GM19238 (cell line): ENCODE data around the gene VPREB1.
"Not testable (repeated sequence)": the region's sequence is repeated elsewhere in the genome, so short reads cannot be mapped to it uniquely, and the experiment has no call there.

Experiments
- DNase-seq: peaks from one replicate; pipeline ENCODE4 v3.0.0; 2011; ENCODE audit warnings: low spot score; ENCODE audit not compliant: insufficient read length

The VPREB1 gene, protein sequence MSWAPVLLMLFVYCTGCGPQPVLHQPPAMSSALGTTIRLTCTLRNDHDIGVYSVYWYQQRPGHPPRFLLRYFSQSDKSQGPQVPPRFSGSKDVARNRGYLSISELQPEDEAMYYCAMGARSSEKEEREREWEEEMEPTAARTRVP

GRCh38 chr22:22244316-22245250 is at the start of gene VPREB1:
VPREB1 (plus strand) TSS chr22:22244786; CDS start chr22:22244814, 28 bp downstream.
- no peak for DNase-seq

- no peak for DNase-seq
Measured at GRCh38 chr22:22194931-22195264, 49.7 kb upstream of the VPREB1 start.

- peak; percentile 73 for DNase-seq
Measured at GRCh38 chr22:22195265-22196017, 49.1 kb upstream of the VPREB1 start.

DNA sequence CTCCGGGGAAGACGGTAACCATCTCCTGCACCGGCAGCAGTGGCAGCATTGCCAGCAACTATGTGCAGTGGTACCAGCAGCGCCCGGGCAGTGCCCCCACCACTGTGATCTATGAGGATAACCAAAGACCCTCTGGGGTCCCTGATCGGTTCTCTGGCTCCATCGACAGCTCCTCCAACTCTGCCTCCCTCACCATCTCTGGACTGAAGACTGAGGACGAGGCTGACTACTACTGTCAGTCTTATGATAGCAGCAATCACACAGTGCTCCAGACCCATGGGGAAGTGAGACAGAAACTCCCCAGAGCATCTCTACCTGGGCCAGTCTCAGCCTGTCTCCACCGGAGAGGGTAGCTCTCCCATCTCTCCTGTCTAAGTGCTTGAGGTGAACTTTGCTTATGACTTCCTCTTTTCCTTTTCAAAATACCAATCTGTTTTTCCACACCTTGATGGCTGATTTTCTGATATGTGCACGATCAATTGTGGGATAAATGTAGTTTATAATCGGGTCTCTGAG is 48.5 kb upstream of the VPREB1 start:
- DNase-seq: peak; percentile 58

DNA sequence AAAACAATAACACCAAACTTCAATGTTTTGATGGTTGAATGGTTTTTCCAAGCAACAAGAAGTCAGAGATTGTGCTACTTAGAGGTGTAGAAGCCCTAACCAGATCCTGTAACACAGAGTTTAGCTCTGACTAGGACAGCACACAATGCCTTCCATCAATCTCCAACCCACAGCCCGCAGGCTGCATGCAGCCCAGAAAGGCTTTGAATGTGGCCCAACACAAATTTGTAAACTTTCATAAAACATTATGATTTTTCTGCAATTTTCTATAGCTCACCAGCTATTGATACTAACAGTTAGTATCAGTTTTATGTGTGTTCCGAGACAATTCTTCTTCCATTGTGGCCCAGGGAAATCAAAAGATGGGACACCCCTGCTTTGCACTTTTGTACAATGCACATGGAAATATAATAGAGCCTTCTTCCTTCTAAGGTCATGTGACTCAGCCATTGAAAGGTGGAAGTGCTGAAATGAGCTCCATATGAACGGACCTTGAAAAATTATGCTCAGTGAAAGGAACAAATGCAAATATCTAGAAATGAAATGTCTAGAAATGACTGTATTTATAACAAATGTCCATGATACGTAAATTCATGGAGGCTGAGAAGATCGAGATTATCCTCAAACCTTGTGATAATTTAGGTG is 47.6 kb upstream of the VPREB1 start:
- DNase-seq: no peak

DNA sequence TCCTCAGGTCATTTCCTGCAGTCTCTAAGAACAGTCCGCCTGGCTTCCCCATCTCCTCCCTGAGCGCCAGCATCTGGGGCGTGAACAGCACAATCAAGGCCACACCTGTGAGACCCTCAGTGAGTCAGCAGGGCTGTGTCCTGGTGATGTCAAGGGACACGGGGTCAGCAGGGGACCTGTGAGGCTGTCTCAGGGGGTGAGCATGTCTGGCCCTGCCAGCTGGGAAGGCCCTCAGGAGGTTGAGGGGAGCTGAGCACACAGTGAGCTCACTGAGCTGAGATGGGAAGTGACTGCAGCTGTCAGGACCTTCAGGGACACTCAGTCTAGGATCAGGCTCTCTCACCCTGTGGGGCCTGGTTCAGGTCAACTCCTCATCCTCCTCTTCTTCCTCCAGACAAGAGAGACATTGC is 46.6 kb upstream of the VPREB1 start:
- no peak for DNase-seq

GRCh38 chr22:22198751-22199150 is 45.8 kb upstream of the VPREB1 start:
- no peak for DNase-seq

DNA sequence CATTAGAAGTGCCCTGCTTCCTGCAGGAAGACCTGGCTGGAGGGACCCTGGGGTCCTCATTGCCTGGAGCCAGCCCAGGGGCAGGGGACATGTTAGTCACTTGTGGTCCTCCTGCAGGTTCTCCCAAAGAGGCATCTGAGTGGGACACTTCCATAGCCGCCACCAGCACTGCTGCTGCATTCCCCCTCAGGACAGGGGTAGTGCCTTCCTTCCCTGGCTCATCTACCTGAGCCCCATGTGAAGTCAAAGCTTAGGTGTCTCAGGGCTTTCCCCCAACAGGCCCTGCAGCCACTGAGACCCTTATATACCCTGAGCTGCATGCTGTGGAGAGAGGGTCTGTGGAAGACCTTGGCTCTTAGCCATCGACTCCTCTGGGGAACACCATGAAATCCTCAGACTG is 45.0 kb upstream of the VPREB1 start:
- no peak for DNase-seq

GRCh38 chr22:22200569-22201184 is 43.9 kb upstream of the VPREB1 start:
- DNase-seq: no peak

GRCh38 chr22:22201185-22201929 is 43.2 kb upstream of the VPREB1 start:
- peak; percentile 64 for DNase-seq

DNA sequence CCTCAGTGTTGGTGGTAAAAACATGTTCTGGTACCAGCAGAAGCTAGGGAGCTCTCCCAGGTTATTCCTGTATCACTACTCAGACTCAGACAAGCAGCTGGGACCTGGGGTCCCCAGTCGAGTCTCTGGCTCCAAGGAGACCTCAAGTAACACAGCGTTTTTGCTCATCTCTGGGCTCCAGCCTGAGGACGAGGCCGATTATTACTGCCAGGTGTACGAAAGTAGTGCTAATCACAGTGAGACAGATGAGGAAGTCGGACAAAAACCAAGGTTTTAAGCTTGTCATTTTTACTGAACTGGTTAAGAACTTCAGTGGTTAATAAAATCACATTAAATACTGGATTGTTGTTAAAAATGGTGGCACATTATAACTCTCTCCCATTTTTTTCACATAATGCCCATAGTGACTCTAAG is 42.6 kb upstream of the VPREB1 start:
- DNase-seq: no peak

DNA sequence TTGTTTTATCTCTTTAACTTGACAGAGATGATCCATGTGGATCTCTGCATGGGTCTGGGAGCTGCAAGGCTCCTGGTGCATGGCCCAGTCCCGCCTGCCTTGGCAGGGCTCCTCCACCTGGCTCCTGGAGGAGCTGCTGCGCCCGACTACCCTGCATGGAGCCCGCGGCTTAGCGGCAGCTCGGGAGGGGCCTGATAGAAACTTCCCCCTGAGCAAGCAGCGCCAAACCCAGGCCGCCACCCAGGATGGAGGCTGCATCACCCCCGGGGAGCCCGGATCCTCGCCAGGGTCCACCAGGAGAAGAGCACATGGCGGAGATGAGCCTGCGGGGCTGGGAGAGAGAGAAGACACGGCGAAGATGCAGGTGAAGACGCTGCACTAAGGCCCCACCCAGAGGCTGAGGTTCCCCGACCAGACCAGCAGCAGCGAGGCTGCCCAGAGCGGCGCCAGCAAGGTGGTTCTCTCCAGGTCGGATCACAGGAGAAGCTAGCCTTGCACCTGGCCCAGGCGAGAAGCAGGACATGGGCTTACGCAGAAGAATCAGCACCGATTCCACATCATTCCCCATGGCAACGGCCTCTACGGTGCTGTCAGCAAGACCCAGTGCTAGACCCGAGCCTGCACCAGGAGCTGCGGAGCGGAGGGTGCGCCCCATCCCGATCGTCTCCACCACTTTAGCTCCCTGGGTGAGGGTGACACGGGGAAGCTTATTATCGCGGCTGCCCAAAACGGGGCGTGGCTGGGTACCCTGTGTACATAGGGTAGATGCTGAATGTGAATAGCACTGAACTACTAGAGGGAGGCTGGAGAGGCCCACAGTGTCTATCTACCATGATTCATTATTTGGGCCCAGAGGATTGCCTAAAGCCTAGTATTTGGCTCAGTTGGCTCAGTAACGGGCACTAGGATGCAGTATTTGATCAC is 41.3 kb upstream of the VPREB1 start:
- DNase-seq: no peak

DNA sequence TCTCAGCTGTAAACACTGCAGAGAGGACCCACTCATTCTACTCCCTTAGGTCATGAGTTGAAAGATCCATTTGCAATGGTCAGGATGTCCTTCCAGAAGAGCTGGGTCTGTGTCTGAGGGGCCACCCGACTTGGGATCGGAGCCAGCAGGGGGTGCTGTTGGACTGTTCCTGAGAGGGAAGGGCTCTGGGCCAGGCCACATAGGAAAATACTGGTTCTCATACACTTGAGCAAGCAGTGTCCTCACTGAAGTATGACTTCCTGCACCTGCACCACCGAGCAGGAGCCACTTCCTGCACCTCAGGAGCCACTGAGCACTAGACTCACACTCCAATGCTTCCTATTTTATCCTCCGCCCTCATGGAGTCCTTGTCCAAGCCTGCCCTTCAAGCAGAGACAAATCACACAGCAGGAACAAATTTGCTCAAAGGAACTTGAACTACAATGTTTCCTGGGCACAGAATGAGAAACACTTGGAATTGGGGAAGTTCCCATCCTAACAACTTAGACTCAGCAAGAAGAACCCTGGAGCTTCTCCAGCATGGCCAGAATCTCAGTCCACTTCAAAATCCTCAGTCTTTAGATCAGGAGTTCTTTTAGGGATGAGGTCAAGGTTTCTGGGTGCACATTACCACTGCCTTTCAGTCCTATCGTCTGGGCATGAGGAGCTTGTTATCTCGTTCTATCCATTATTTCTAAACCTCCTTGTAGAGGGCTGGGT is 36.6 kb upstream of the VPREB1 start:
- DNase-seq: peak; percentile 64

DNA sequence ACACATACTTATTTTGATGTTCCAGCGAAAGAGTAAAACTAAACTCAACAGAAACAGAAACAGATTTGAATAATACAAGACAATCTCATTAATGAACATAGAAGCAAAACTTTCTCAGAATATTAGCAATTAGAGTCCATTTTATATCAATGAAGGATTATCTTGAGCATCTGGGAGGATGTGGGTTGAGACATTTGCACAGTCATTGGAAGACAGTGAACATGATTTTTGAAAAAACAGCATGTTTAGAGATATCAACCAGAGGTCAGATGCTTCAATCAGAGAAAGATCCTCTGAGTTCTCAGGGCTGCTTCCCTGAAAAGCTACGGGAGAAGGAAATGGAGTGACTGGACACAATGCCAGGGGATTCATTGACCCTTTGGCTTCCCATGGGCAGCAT is 35.9 kb upstream of the VPREB1 start:
- no peak for DNase-seq

DNA sequence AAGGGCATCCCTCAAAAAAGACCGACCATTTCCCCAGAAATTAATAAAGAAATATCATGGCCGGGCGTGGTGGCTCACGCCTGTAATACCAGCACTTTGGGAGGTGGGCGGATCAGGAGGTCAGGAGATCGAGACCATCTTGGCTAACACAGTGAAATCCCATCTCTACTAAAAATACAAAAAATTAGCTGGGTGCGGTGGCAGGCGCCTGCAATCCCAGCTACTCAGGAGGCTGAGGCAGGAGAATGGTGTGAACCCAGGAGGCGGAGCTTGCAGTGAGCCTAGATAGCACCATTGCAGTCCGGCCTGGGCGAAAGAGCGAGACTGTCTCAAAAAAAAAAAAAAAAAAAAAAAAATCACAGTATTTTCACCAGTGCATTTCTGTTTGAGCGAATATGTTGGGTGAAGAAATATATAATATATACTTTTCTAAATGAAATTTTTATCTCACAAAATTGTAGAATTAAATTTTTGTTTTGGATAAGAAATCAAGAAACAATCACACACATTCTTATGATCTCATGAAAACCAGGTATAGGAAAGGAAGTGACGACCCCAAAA is 35.4 kb upstream of the VPREB1 start:
- not testable (repeated sequence) for DNase-seq

- no peak for DNase-seq
Measured at GRCh38 chr22:22210375-22210774, 34.2 kb upstream of the VPREB1 start.

DNA sequence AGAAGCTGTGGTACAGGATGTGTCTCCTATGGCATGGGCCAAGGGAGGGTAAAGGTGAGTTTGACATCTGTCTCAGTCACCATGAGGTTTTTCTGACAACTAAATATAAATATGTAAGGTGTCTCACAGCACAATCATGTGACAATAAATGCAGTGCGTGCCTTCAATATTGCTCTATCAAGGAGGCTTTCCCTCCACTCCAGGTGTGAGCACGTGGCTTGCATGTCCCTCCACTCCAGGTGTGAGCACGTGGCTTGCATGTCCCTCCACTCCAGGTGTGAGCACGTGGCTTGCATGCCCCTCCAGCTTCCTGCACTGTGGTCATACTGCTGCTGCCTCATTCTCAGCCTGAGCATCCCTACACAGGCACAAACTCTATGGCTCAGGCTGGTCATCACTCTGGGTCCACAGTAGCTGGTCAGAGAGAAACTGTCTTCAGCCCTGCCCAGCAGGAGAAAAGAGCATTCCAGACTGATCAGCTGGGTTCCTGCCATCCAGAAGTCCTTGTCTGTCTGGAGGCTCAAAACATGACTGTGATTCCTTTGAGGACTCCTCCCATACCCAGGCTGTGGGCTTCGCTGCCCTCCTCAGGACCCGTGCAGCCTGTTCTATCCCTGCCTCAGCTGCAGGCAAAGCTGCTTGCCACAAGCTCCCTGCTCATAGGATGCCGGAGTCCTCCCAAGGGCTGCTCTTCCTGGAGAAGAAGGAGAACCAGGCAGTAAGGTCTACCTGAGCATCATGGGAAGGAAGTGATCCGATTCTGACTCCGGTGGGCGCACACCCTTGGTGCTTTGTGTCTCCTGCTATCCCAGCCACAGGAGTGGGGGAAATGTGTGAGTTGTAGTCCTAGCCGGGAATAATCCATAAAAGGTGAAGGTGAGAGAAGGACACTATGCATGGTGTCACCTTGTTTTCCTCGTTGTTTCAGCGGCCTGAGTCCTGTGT is 33.4 kb upstream of the VPREB1 start:
- no peak for DNase-seq
